ENCODE measurements around the gene UCHL3.
"Not testable (repeated sequence)": the region's sequence is repeated elsewhere in the genome, so short reads cannot be mapped to it uniquely, and the experiment has no call there.

UCHL3 gene

GRCh38 chr13:75549262-75550158, at the start of gene UCHL3:
Gene UCHL3, plus strand, starts transcription at chr13:75549791. Its CDS starts 30 bp downstream, at chr13:75549821.
- DNase-seq: peak; percentile 95

- DNase-seq: peak; percentile 97
Observed at GRCh38 chr13:75505327-75505726, 44.3 kb upstream of the UCHL3 start.

- peak; percentile 91 for DNase-seq
Observed at GRCh38 chr13:75506018-75506417, 43.6 kb upstream of the UCHL3 start.

- peak; percentile 89 for DNase-seq
Observed at GRCh38 chr13:75507027-75508001, 42.3 kb upstream of the UCHL3 start.

- DNase-seq: no peak
Observed at GRCh38 chr13:75508002-75508548, 41.5 kb upstream of the UCHL3 start.

- no peak for DNase-seq
Observed at GRCh38 chr13:75511051-75511625, 38.5 kb upstream of the UCHL3 start.

- peak; percentile 96 for DNase-seq
Observed at GRCh38 chr13:75512253-75512652, 37.3 kb upstream of the UCHL3 start.

- DNase-seq: peak; percentile 85
Observed at GRCh38 chr13:75513271-75513670, 36.3 kb upstream of the UCHL3 start.

- peak; percentile 89 for DNase-seq
Observed at GRCh38 chr13:75514080-75514995, 35.3 kb upstream of the UCHL3 start.

- DNase-seq: no peak
Observed at GRCh38 chr13:75518439-75519088, 31.0 kb upstream of the UCHL3 start.

GRCh38 chr13:75521956-75522355, 27.6 kb upstream of the UCHL3 start:
- peak; percentile 21 for DNase-seq

GRCh38 chr13:75530549-75530961, 19.0 kb upstream of the UCHL3 start:
- DNase-seq: peak; percentile 24

GRCh38 chr13:75533861-75534260, 15.7 kb upstream of the UCHL3 start:
- no peak for DNase-seq

GRCh38 chr13:75537401-75538365, 11.9 kb upstream of the UCHL3 start, which contains the start of gene COMMD6:
Gene COMMD6, minus strand, starts transcription at chr13:75537841. Its CDS starts 36 bp downstream, at chr13:75537805.
- DNase-seq: peak; percentile 71

GRCh38 chr13:75541287-75541686, 8.3 kb upstream of the UCHL3 start:
- peak; percentile 99 for DNase-seq

- no peak for DNase-seq
Observed at GRCh38 chr13:75541961-75542360, 7.6 kb upstream of the UCHL3 start.

GRCh38 chr13:75544681-75545330, 4.8 kb upstream of the UCHL3 start:
- DNase-seq: peak; percentile 67

GRCh38 chr13:75545386-75545785, 4.2 kb upstream of the UCHL3 start:
- not testable (repeated sequence) for DNase-seq

GRCh38 chr13:75547917-75548316, 1.7 kb upstream of the UCHL3 start:
- DNase-seq: no peak

Measured in MV-4-11 (cell line).